H1 (cell line): ENCODE results near the gene ALG5. TPM values are rescaled to one million over a fixed set of nuclear protein-coding genes. Genes with fewer than 3 reads are reported as not detected.

ENCODE experiments used
- CTCF ChIA-PET: fragments of 300-600 bp; sonication (Branson Sonifier 250); formaldehyde crosslinking; loops from one replicate; lab custom pipeline; 2021; ENCODE audit not compliant: partially characterized antibody; lab: Charles Lee
- POLR2A ChIA-PET: fragments of 300-600 bp; sonication (Branson Sonifier 250); formaldehyde crosslinking; loops from one replicate; lab custom pipeline; 2021; ENCODE audit warnings: inconsistent platforms; ENCODE audit not compliant: partially characterized antibody; lab: Charles Lee
- DNase-seq, 2 experiments: peaks; one replicate each; pipeline versions ENCODE4 v3.0.0 to v3.0.0-alpha.2; 2010 to 2022; ENCODE audit warnings: low spot score in 2 of 2, low read depth in 1 of 2, mixed read lengths in 1 of 2
- FAIRE-seq: peaks from 2 replicates; lab custom pipeline; 2011; peaks lifted over from hg19 to GRCh38; lab: Jason Lieb, UNC
- H2AFZ ChIP-seq: 2 replicates; pipeline ENCODE4 v1.8.1; 2012; ENCODE audit warnings: low read length, inconsistent platforms
- H2AK5ac ChIP-seq: 2 replicates; pipeline ENCODE4 v1.6.1; 2013; ENCODE audit warnings: low read depth, low read length
- H2BK120ac ChIP-seq: replicated peaks from 2 replicates; pipeline ENCODE3; 2013; ENCODE audit warnings: low read depth, low read length, inconsistent platforms
- H2BK12ac ChIP-seq: 2 replicates; pipeline ENCODE4 v1.6.1; 2013; ENCODE audit warnings: low read depth, low read length
- H2BK15ac ChIP-seq: 2 replicates; pipeline ENCODE4 v1.6.1; 2013; ENCODE audit warnings: low read length
- H2BK20ac ChIP-seq: 2 replicates; pipeline ENCODE4 v1.6.1; 2013; ENCODE audit warnings: low read length
- H2BK5ac ChIP-seq: 2 replicates; pipeline ENCODE4 v1.6.1; 2013; ENCODE audit warnings: low read depth, low read length
- H3K14ac ChIP-seq: 2 replicates; pipeline ENCODE4 v1.6.1; 2013; ENCODE audit warnings: inconsistent platforms; ENCODE audit not compliant: insufficient read length
- H3K18ac ChIP-seq: 2 replicates; pipeline ENCODE4 v1.6.1; 2013; ENCODE audit warnings: low read length; ENCODE audit errors: extremely low read depth
- H3K23ac ChIP-seq: 2 replicates; pipeline ENCODE4 v1.6.1; 2013; ENCODE audit warnings: inconsistent platforms; ENCODE audit not compliant: insufficient read length
- H3K23me2 ChIP-seq: 2 replicates; pipeline ENCODE4 v1.6.1; 2013; ENCODE audit warnings: low read depth, low read length
- H3K27ac ChIP-seq: 2 replicates; pipeline ENCODE4 v1.6.1; 2011; ENCODE audit warnings: low read depth, low read length, inconsistent platforms
- H3K27me3 ChIP-seq, 4 experiments: replicated peaks in 1 of 4; 1 replicate in 1 of 4; 2 replicates in 3 of 4; pipeline versions ENCODE4 v1.6.1 to v1.8.1; 2011 to 2013; ENCODE audit warnings: low read length in 3 of 4, mild to moderate bottlenecking in 3 of 4, inconsistent platforms in 2 of 4, mixed read lengths in 2 of 4, moderate library complexity in 1 of 4; ENCODE audit not compliant: control insufficient read depth in 3 of 4, insufficient read depth in 3 of 4; ENCODE audit errors: extremely low read depth in 1 of 4
- H3K36me3 ChIP-seq, 4 experiments: 2 replicates each; pipeline versions ENCODE4 v1.6.1 to v1.8.1; 2011 to 2013; ENCODE audit warnings: mild to moderate bottlenecking in 4 of 4, low read length in 3 of 4, moderate library complexity in 2 of 4, control low read depth in 1 of 4, inconsistent platforms in 1 of 4; ENCODE audit not compliant: insufficient read depth in 4 of 4, control insufficient read depth in 2 of 4
- H3K4ac ChIP-seq: replicated peaks from 2 replicates; pipeline ENCODE3; 2013; ENCODE audit warnings: low read length, low read depth, mixed read lengths, inconsistent platforms; ENCODE audit not compliant: insufficient read length
- H3K4me1 ChIP-seq, 4 experiments: replicated peaks in 1 of 4; 1 replicate in 1 of 4; 2 replicates in 3 of 4; pipeline versions ENCODE4 v1.6.1 to v1.8.1; 2011 to 2013; ENCODE audit warnings: low read length in 3 of 4, inconsistent platforms in 2 of 4, mixed read lengths in 1 of 4; ENCODE audit not compliant: insufficient read depth in 4 of 4, control insufficient read depth in 3 of 4
- H3K4me2 ChIP-seq, 2 experiments: 2 replicates each; pipeline versions ENCODE4 v1.6.1 to v1.8.1; 2011 to 2013; ENCODE audit warnings: low read depth in 2 of 2, low read length in 2 of 2, control low read depth in 1 of 2, inconsistent platforms in 1 of 2, mild to moderate bottlenecking in 1 of 2; ENCODE audit not compliant: insufficient read depth in 1 of 2
- H3K4me3 ChIP-seq, 4 experiments: fragments of 200-600, 300-600 bp in 1 of 4; sonication (generic), shearing (Covaris generic), sonication (Bioruptor Twin) in 1 of 4; 2 replicates each; pipeline versions ENCODE4 v1.5.1 to v1.8.1; 2011 to 2016; ENCODE audit warnings: low read length in 4 of 4, low read depth in 3 of 4, control low read depth in 2 of 4, inconsistent platforms in 2 of 4, mild to moderate bottlenecking in 2 of 4, mixed read lengths in 1 of 4, moderate library complexity in 1 of 4; ENCODE audit not compliant: insufficient read depth in 2 of 4; ENCODE audit errors: extremely low read depth in 1 of 4
- H3K56ac ChIP-seq: replicated peaks from 2 replicates; pipeline ENCODE3; 2013; ENCODE audit warnings: low read depth, mild to moderate bottlenecking, mixed read lengths, low read length, inconsistent platforms; ENCODE audit not compliant: insufficient read length
- H3K79me1 ChIP-seq: 2 replicates; pipeline ENCODE4 v1.6.1; 2013; ENCODE audit warnings: low read depth, low read length, control low read depth
- H3K79me2 ChIP-seq, 2 experiments: 2 replicates each; pipeline versions ENCODE4 v1.6.1 to v1.8.1; 2012 to 2013; ENCODE audit warnings: low read length in 2 of 2, mild to moderate bottlenecking in 2 of 2, inconsistent platforms in 1 of 2; ENCODE audit not compliant: insufficient read depth in 2 of 2, control insufficient read depth in 1 of 2
- H3K9ac ChIP-seq, 4 experiments: replicated peaks in 1 of 4; 1 replicate in 1 of 4; 2 replicates in 3 of 4; pipeline versions ENCODE4 v1.6.1 to v1.8.1; 2011 to 2013; ENCODE audit warnings: low read depth in 3 of 4, low read length in 3 of 4, control low read depth in 2 of 4, mild to moderate bottlenecking in 2 of 4, moderate library complexity in 2 of 4, inconsistent platforms in 1 of 4; ENCODE audit errors: extremely low read depth in 1 of 4
- H3K9me3 ChIP-seq, 2 experiments: 2 replicates each; pipeline versions ENCODE4 v1.6.1 to v1.8.1; 2012 to 2013; ENCODE audit warnings: mild to moderate bottlenecking in 2 of 2, moderate library complexity in 2 of 2, control low read depth in 1 of 2, inconsistent platforms in 1 of 2, low read depth in 1 of 2, low read length in 1 of 2, mixed read lengths in 1 of 2; ENCODE audit not compliant: insufficient read depth in 2 of 2
- H4K20me1 ChIP-seq, 2 experiments: replicated peaks in 1 of 2; 2 replicates each; pipeline versions ENCODE3 to v1.8.1; 2011 to 2013; ENCODE audit warnings: inconsistent platforms in 2 of 2, low read length in 2 of 2, mild to moderate bottlenecking in 1 of 2; ENCODE audit not compliant: insufficient read depth in 2 of 2, control insufficient read depth in 1 of 2
- H4K5ac ChIP-seq: 2 replicates; pipeline ENCODE4 v1.6.1; 2013; ENCODE audit warnings: low read length, low read depth, mixed read lengths, inconsistent platforms; ENCODE audit not compliant: insufficient read length
- H4K8ac ChIP-seq: 2 replicates; pipeline ENCODE4 v1.8.0; 2013; ENCODE audit warnings: mild to moderate bottlenecking, moderate library complexity, low read length, inconsistent platforms; ENCODE audit not compliant: insufficient read depth; ENCODE audit errors: extremely low read depth
- H4K91ac ChIP-seq: replicated peaks from 2 replicates; pipeline ENCODE3; 2013; ENCODE audit warnings: low read length, mixed read lengths, inconsistent platforms; ENCODE audit not compliant: insufficient read length
- ATF3 ChIP-seq: IDR thresholded peaks from 2 replicates; pipeline ENCODE4 v1.6.1; 2011; ENCODE audit warnings: low read depth, mild to moderate bottlenecking, low read length; ENCODE audit not compliant: insufficient read depth
- CBX5 ChIP-seq: fragments of 300-800, 300-1000 bp; sonication (generic); IDR thresholded peaks from 2 replicates; pipeline ENCODE4 v1.7.1; 2016; ENCODE audit warnings: antibody characterized with exemption, low read length, low read depth
- MAX ChIP-seq: IDR thresholded peaks from 2 replicates; pipeline ENCODE4 v1.6.1; 2012; ENCODE audit warnings: inconsistent platforms
- PHF8 ChIP-seq: fragments of 200-600 bp; sonication (generic); conservative IDR thresholded peaks from 2 replicates; pipeline ENCODE4 v1.7.1; 2012; ENCODE audit warnings: low read depth, mild to moderate bottlenecking, inconsistent platforms, low read length, moderate library complexity
- polyA plus RNA-seq, 7 experiments: library from polyadenylated mRNA; depleted of rRNA in 3 of 7; stranded (reverse) in 5 of 7; unstranded in 2 of 7; fragments of >200 nt in 5 of 7; fragments of 200-250 nt in 2 of 7; gene quantifications; 1 replicate in 5 of 7; 2 replicates in 1 of 7; 4 replicates in 1 of 7; pipeline versions ENCODE4 v1.2.1 to v1.2.3, GENCODE V29; 2011 to 2013; ENCODE audit warnings: missing spikeins in 2 of 7, mixed read lengths in 2 of 7
- total RNA-seq: library from RNA; stranded (reverse); fragmentation: NEBNext Ultra II Directional; extraction: Animal tissue kit (Norgen Biotek cat#: 25700); gene quantifications from 2 replicates; pipeline ENCODE4 v1.2.1, GENCODE V29; 2021

The ALG5 gene
- total and polyA plus RNA-seq, 2 of the 8 experiments (the other 6 are each of a cell fraction or from before 2014, with no cell fraction given) = 15.0 to 24.3 TPM

GRCh38 chr13:36912369-36912768 is 86.8 kb downstream of the ALG5 start:
- H3K79me2 ChIP-seq = no peaks in the 10 kb centered on the region

More at GRCh38 chr13:36912369-36912768, 86.8 kb downstream of the ALG5 start:
- Histone ChIP-seq H2AFZ (no peak overlapping the region), H4K8ac (no peak overlapping the region), H3K4me1 (no peaks in the 10 kb centered on the region), H3K79me1 (no peaks in the 10 kb centered on the region), H3K56ac (no peak overlapping the region), H3K14ac (no peak overlapping the region), H3K27me3 (peaks cover 0 to 4% (median 0%) of the 10 kb centered on the region in 4 experiments; a peak in 2 of 7 replicates), H3K4me2 (no peak overlapping the region), H3K36me3 (no peaks in the 10 kb centered on the region), H3K23me2 (no peaks in the 10 kb centered on the region), H4K91ac (no peak overlapping the region), H3K9me3 (no peaks in the 10 kb centered on the region), H2BK20ac (no peak overlapping the region), H3K18ac (no peak overlapping the region), H4K5ac (no peak overlapping the region), H3K27ac (no peak overlapping the region), H2AK5ac (no peak overlapping the region), H3K4me3 (no peak overlapping the region), H4K20me1 (no peaks in the 10 kb centered on the region), H2BK15ac (no peak overlapping the region), H2BK12ac (no peak overlapping the region), H2BK120ac (no peak overlapping the region), H3K4ac (no peak overlapping the region), H2BK5ac (no peak overlapping the region), H3K23ac (no peak overlapping the region), H3K9ac (no peak overlapping the region)
- ChIA-PET CTCF (no interaction called here), POLR2A (no interaction called here)
- DNase-seq (no peak), FAIRE-seq (no peak)
- no peak for TF ChIP-seq PHF8
- TF ChIP-seq CBX5 = no peak
- TF ChIP-seq ATF3 = no peak
- TF ChIP-seq MAX = no peak
